Activated CD4-positive, alpha-beta T cell treated with anti-CD3 and anti-CD28 coated beads, Interleukin-10, Interleukin-2, amounts not matched to agents 100 ng/mL and 50 ng/mL, durations not matched to agents 16 hours and 8 hours (primary cell): ENCODE results near the gene CD28.
A peak's percentile ranks its signal among the peaks of the same experiment; 100 is the strongest.
"Not testable (repeated sequence)": the region's sequence is repeated elsewhere in the genome, so short reads cannot be mapped to it uniquely, and the experiment has no call there.

ENCODE experiments used
- DNase-seq: peaks from one replicate; pipeline ENCODE4 v3.0.0-alpha.2; 2020

The CD28 gene

DNA sequence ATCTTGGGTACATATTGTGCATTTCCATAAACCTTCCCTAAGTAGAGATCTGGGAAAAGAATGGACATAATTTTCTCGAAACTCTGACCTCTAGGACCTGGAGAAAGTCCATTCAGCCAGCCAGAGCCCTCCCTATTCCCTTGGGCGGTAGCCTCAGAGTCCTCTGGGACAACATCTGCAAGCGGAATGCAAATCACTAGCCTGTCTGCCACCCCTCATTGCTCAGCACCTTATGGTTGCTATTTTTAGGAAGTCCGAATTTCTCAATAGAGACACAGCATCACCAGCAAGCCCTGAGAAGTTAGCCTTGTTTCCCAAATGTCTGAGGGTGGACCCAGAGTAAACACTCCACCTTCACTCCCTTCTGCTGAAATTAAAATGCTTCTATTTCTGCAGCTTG, 17.6 kb upstream of the CD28 start:
- no peak for DNase-seq

DNA sequence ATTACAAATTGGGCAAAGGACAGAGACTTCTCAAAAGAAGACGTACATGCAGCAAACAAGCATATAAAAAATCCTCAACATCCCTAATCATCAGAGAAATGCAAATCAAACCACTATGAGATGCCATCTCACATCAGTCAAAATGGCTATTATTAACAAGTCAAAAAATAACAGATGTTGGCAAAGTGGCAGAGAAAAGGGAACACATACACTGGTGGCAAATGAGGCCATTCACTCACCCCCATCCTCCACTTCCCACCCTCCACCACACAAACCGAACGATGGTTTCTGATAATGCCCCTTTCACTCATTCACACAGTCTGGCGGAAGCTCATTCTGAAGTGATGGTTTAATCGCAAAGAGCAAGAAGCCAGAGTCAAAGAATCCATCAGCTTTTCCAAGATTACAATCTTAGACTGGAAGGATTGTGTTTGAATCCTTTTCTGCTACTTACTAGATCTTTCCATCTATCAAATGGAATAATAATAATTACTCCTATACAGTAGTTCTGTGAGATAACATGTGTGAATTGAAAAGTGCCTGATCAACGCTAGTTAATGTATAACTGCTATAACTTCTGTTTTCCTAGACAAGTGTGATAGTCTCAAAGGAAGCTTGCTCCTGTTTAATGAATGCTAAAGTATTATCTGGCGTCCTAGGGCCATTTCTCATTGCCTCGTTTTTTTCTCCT, 16.9 kb upstream of the CD28 start:
- DNase-seq = no peak

DNA sequence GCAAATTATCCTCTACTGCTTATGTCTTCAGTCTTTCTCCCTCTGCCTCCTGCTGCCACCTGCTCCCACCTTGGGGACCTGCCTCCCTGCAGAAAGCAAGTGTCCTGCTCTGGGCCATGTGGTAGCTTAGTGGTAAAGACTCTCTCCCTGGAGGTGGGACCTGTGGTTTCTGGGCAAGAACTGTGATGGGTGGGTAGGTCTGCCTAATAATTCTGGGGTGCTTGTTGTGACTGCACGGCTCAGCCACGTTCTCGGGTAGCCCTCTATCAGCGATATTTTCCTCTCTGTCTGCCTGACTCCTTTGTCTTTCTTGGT, 16.4 kb upstream of the CD28 start:
- no peak for DNase-seq

- DNase-seq = no peak
These were observed 15.9 kb upstream of the CD28 start for GRCh38 chr2:203690441-203691047.

DNA sequence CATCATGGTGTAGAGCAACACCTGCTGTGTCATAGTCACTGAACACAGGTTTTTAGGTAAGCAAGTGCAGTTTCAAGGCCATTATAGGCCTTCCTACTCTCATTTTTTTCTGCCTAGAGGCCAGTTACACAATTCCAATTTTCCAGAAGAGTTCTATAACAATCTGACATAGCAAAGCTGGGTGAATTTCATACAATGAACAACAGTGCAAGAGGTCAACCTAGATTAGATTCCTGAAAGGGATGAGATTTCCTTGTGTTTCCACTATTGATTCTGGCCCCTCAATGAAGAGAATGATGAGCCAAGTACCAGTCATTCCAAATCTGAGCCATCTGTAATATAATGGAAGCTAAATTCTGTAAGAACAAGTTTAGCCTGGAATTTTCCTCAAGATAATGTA, 15.3 kb upstream of the CD28 start:
- no peak for DNase-seq

GRCh38 chr2:203692031-203692710, 14.3 kb upstream of the CD28 start:
- no peak for DNase-seq

- DNase-seq = peak; percentile 50
These were observed 13.1 kb upstream of the CD28 start for GRCh38 chr2:203693242-203693879.

- DNase-seq = no peak
These were observed 12.2 kb upstream of the CD28 start for GRCh38 chr2:203694191-203694590.

DNA sequence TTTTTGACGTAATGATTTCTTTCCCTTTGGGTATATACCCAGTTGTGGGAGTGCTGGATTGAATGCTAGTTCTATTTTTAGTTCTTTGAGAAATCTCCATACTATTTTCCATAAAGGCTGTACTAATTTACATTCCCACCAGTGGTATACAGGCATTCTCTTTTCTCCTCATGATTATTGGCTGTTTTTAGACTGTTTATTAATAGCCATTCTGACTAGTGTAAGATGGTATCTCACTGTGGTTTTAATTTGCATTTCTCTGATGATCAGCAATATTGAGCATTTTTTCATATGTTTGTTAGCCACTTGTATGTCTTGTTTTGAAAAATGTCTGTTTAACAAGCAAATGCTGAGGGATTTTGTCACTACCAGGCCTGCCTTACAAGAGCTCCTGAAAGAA, 9.2 kb upstream of the CD28 start:
- no peak for DNase-seq

- DNase-seq = not testable (repeated sequence)
These were observed 8.7 kb upstream of the CD28 start for GRCh38 chr2:203697763-203698162.

DNA sequence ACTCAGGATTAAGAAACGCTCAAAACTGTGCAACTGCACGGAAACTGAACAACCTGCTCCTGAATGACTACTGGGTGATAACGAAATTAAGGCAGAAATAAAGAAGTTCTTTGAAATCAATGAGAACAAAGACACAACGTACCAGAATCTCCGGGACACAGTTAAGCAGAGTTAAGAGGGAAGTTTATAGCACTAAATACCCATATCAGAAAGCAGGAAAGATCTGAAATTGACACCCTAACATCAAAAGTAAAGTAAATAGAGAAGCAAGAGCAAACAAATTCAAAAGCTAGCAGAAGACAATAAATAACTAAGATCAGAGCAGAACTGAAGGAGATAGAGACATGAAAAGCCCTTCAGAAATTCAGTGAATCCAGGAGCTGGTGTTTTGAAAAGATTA, 8.0 kb upstream of the CD28 start:
- DNase-seq = not testable (repeated sequence)

- peak; percentile 13 for DNase-seq
These were observed 2.0 kb upstream of the CD28 start for GRCh38 chr2:203704430-203704829.

DNA sequence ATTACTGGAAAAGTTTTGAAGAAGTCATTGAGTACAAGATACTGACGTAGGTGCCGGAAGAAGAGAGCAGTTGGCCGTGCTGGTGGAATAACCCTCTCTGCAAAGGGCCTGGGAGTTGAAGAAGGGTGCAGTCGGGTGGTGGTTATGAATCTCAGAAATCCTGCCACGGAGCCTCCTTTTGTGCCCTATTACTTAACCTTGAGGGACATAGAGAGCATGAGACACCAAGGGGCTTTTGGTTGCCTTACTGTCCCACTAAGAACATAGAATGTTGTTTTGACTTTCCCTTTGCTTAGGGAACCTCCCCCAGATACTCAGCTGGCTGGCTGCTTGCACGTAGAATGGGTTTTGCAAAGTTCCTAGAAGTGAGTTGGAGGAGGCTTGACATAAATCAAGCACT, 1.3 kb upstream of the CD28 start:
- DNase-seq = peak; percentile 74

DNA sequence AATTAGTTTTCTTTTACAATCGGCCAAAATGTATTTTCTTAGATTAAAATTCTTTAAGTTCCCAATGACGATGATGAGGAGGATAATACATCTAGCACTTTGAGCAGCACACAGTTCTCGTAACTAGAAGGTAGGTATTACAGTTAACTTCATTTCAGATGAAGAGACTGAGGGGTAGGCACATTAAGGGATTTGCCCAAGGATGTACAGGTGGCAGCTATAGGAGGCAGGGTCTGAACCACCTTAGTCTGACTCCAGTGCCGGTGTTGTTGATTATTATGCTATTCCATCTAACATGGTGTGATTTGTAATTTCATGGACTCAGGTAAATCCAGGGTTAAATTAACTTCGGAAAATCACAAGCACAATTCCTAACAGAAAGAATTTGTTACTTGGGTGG, 1.1 kb downstream of the CD28 start:
- peak; percentile 59 for DNase-seq

DNA sequence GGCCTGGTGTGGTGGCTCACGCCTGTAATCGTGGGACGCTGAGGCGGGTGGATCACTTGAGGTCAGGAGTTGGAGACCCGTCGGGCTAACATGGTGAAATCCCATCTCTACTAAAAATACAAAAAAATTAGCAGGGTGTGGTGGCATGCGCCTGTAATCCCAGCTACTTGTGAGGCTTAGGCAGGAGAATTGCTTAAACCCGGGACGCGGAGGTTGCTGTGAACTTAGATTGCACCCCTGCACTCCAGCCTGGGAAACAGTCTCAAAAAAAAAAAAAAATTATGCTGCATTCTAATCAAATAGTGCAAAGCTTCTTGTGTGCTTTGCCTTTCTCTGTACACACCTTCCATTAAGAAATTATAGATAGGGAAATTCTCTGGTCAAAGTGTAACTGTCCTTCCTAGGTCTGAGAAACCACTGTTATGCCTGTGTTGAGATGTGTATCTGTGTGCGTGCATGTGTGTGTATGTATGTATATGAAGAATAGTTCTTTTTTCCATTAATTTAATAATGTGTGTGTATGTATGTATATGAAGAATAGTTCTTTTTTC, 2.5 kb downstream of the CD28 start:
- DNase-seq = peak; percentile 55

DNA sequence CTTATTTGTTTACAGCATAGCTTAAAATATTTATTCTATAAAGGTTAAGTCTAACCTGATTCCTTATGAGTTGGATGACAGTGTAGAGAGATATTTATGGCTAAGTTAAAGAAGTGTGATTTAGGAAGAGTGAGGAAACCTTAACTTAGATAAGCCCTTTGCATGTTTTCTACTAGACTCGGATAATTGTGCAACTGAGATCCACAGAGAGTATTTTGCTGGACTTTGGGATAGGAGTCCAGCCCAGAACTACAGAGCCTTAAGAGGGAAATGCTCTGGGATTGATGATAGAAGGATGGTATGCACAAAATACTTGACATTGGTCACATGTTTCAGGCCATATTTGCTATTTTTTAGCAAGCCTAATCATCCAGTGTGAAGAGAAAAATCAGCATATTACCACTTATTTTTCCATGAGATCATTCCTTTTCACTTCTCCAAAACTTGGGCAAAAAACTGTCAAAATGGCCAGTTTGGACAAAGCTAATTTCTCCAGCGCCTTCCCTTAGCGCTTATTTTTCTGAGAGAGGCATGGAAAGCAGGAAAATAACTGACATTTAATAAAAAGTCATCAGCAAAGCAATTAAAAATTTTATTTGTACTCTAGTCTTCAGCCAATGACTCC, 3.1 kb downstream of the CD28 start:
- DNase-seq = peak; percentile 10

DNA sequence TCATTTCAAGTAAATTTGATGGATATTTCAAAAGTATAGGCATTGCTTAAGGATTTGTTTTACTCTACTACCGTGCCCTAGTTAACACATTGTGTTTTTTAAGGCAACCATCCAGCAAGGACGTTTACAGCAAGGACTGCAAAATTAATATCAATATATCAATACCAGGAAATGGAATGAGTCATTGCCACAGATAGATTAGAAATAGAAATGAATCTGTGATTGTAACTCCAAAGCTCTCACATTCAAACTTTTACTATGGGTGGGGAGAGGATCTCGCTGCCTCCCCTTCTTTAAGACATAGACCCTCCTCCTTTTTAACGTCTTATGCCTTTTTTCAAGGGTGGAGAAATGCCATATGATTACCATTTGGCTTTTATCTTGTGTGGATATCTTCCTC, 3.8 kb downstream of the CD28 start:
- DNase-seq = peak; percentile 73

DNA sequence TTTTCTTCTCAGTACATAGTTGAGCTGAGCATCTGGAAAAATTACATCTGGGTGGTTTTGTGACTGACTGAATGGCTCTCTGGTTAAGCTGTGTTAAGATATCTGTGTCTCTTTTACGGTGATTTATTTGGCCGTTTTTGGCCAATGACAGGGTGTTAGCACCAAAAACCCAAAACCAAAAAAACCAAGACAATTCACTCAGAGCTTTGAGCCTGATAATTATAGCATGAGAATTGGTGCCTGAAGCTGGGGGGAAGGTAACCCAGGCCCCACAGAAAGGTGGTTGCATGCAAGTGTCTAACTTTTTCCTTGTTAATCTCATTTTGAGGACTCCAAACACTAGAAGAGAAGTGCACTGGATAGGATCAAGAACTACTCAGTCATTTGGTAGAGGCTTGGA, 4.5 kb downstream of the CD28 start:
- peak; percentile 58 for DNase-seq

DNA sequence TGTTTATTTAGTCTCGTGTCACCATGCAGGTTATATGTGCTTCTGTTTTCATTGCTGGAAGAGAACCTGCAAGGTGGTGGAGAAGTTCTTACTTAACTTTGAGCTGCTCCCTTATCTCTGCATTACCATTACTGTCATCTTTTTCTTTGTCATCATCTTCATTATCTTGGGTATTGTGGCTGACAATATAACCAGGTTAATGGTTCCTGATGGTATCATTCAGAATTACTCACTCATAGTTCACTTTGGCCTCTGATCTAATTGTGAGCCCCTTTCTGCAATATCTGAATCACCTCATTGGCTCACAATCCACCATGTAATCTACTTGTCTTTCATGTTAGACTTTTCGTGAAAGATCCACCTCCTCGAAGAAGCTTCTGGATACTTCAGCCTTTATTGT, 5.0 kb downstream of the CD28 start:
- DNase-seq = peak; percentile 71

DNA sequence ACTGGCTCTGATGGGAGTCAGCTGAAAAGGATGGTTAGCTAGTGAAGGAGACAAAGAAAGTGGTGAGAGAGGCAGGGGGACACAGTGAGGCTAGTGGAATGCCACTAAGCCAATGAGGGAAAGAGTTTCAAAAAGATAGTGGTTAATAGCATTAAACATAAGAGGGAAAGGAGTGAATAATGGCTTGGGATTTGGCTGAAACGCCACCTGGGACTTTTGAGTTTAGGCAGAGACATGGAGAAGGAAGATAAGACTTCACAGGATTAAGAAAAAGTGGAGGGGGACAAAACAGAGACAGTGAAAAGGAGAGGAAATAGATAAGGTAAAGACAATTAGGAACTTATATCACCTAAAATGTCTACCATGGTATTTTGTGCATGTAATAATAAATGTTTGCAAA, 6.9 kb downstream of the CD28 start:
- no peak for DNase-seq

DNA sequence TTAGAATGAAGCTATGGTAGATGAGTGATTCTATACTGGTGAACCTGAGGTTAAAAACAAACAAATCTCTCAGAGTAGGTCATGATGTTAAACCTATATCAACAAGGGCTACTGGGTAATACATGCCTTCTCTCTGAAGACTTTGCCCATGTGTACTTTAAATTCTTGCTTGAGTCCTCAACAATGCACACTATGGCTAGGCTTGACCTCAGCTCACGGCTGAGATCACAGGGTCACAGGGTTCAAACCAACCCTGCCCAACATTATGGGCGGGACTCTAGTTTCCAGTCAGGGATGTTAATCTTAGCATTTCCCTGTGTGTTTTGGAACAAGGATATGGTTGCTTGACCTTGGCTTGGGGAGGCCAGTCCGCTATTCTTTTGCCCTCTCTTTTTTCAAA, 7.7 kb downstream of the CD28 start:
- DNase-seq = no peak

DNA sequence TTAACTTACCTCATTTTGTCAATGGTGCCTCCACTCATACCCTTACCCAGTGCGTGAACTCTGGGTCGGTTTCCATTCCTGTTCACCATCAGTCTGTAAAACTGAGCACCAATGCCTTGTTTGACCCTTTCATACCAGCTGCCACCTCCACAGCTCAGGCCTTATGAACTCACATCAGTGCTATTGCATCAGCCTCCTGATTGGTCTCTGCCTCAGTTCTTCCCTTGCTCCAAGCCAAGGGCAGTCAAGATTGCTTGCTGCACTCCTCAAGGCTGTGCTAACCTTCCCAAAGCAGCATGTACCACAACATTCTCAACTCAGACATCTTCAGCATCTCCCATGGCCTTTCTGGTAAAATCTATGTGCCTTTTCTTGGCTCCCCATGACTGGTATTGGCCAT, 9.3 kb downstream of the CD28 start:
- DNase-seq = no peak

DNA sequence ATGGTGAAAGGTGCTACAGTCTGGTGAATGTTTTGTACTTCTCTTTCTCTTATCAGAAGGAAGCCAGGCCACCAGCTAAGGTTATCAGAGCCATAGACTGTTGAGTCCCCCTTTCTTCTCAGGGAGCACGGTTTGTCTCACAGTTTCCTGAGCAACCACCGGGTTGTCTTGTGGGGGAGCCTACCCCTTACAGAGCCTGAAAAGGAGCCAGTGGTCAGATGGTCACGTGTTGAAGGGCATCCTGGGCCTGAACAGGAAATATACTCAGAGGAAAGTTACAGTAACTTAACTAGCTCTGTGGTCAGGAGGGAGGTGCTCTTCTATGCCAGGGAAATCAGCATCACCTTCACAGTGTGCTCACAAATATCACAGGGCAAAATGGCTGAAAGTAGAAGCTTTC, 11.6 kb downstream of the CD28 start:
- DNase-seq = peak; percentile 92
